ENCODE results near the gene ZSCAN30. TPM values are rescaled to one million over a fixed set of nuclear protein-coding genes. Genes with fewer than 3 reads are reported as not detected.

Gene ZSCAN30
- polyA plus RNA-seq, 1 donor from 2014 or later, result 30.6 TPM

DNA sequence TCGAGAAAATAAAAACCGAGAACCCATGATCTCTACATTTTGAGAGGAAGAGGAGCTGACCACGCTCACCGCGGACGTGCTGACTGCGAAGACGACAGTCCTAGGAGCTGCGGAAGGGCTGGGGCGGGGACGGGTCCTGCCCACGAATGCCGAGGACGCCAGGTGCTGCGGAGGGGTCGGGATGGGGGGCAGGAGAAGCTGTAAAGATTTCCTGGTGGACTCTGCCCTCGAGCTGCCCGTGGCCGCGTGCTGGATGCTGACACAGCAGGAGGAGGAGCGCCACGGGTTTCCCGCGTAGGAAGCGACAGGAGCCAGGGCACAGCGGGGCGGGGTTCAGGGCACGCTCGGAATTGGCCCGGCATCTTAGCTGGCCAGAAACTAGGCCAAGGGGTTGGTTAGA lies 22.2 kb downstream of the ZSCAN30 start:
- no peak overlapping the region for H3K27ac ChIP-seq (ENCODE audit: low read length)
- H3K4me3 ChIP-seq (ENCODE audit: low read length), result no peak overlapping the region
- H4K20me1 ChIP-seq (ENCODE audit: insufficient read depth), result no peaks in the 10 kb centered on the region
- H3K9me2 ChIP-seq (ENCODE audit: insufficient read depth, low read length), result no peaks in the 10 kb centered on the region
- H3K4me2 ChIP-seq (ENCODE audit: low read length), result no peak overlapping the region
- H3K79me2 ChIP-seq (replicated peaks; ENCODE audit: insufficient read depth, low read length), result no peaks in the 10 kb centered on the region
- H3K9me3 ChIP-seq (ENCODE audit: low read length), result peaks cover 5% of the 10 kb centered on the region
- TF ChIP-seq POLR2AphosphoS5 (IDR thresholded peaks at IDR 0.05) (no peak), MXI1 (conservative IDR thresholded peaks at IDR 0.05; ENCODE audit: poor library complexity, severe bottlenecking) (no peak), RAD21 (conservative IDR thresholded peaks at IDR 0.05) (no peak), EZH2 (IDR thresholded peaks at IDR 0.05; ENCODE audit: borderline replicate concordance, insufficient read depth, low read length, poor library complexity, severe bottlenecking) (no peak), SMC3 (conservative IDR thresholded peaks at IDR 0.05; ENCODE audit: poor library complexity) (no peak), TAF1 (IDR thresholded peaks at IDR 0.05; ENCODE audit: low read depth) (no peak), EP300 (conservative IDR thresholded peaks at IDR 0.05; ENCODE audit: poor library complexity, severe bottlenecking) (no peak)
- TF ChIP-seq, protein P1, sequence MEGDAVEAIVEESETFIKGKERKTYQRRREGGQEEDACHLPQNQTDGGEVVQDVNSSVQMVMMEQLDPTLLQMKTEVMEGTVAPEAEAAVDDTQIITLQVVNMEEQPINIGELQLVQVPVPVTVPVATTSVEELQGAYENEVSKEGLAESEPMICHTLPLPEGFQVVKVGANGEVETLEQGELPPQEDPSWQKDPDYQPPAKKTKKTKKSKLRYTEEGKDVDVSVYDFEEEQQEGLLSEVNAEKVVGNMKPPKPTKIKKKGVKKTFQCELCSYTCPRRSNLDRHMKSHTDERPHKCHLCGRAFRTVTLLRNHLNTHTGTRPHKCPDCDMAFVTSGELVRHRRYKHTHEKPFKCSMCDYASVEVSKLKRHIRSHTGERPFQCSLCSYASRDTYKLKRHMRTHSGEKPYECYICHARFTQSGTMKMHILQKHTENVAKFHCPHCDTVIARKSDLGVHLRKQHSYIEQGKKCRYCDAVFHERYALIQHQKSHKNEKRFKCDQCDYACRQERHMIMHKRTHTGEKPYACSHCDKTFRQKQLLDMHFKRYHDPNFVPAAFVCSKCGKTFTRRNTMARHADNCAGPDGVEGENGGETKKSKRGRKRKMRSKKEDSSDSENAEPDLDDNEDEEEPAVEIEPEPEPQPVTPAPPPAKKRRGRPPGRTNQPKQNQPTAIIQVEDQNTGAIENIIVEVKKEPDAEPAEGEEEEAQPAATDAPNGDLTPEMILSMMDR (IDR thresholded peaks at IDR 0.05; ENCODE audit: poor library complexity, severe bottlenecking), result no peak
- TF ChIP-seq, protein P2, sequence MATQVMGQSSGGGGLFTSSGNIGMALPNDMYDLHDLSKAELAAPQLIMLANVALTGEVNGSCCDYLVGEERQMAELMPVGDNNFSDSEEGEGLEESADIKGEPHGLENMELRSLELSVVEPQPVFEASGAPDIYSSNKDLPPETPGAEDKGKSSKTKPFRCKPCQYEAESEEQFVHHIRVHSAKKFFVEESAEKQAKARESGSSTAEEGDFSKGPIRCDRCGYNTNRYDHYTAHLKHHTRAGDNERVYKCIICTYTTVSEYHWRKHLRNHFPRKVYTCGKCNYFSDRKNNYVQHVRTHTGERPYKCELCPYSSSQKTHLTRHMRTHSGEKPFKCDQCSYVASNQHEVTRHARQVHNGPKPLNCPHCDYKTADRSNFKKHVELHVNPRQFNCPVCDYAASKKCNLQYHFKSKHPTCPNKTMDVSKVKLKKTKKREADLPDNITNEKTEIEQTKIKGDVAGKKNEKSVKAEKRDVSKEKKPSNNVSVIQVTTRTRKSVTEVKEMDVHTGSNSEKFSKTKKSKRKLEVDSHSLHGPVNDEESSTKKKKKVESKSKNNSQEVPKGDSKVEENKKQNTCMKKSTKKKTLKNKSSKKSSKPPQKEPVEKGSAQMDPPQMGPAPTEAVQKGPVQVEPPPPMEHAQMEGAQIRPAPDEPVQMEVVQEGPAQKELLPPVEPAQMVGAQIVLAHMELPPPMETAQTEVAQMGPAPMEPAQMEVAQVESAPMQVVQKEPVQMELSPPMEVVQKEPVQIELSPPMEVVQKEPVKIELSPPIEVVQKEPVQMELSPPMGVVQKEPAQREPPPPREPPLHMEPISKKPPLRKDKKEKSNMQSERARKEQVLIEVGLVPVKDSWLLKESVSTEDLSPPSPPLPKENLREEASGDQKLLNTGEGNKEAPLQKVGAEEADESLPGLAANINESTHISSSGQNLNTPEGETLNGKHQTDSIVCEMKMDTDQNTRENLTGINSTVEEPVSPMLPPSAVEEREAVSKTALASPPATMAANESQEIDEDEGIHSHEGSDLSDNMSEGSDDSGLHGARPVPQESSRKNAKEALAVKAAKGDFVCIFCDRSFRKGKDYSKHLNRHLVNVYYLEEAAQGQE (IDR thresholded peaks at IDR 0.05; ENCODE audit: borderline replicate concordance), result no peak
- no peak overlapping the region for H3K9ac ChIP-seq (ENCODE audit: low read length)
- no peaks in the 10 kb centered on the region for H3F3A ChIP-seq (ENCODE audit: insufficient read depth, low read length, poor library complexity, severe bottlenecking)
- H2AFZ ChIP-seq (ENCODE audit: low read depth, low read length), result no peak overlapping the region
- peaks cover 11% of the 10 kb centered on the region for H3K36me3 ChIP-seq (ENCODE audit: insufficient read depth, low read length)
- no peaks in the 10 kb centered on the region for H3K27me3 ChIP-seq (ENCODE audit: insufficient read depth, low read depth, low read length)

DNA sequence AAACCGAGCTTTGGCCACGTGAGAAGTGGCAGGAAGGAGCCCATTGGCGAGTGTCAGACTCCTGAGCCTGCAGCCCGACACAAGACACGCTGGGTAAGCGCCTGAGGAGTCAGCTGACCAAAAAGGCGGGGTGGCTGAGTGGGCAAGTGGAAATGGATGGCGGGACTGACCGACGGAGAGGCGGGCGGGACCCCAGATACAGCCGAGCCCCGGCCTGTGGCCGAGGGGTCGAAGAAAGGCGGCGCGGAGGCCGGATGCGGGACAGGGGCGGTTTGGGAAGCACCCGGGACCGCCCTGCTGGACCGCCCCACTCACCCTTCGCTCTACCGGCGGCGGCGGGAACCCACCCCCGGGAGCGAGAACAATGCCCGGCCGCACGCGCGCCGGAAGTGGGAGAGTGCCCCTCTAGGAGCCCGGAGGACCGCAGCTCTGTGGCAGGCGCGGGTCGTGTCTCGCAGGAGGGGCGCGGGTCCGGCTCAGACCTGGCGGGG lies 22.8 kb downstream of the ZSCAN30 start:
- TF ChIP-seq, protein P2 (IDR thresholded peaks at IDR 0.05; ENCODE audit: borderline replicate concordance), result no peak
- TF ChIP-seq, protein P1 (IDR thresholded peaks at IDR 0.05; ENCODE audit: poor library complexity, severe bottlenecking), result no peak
- TF ChIP-seq MXI1 (conservative IDR thresholded peaks at IDR 0.05; ENCODE audit: poor library complexity, severe bottlenecking), result no peak
- no peak for TF ChIP-seq POLR2AphosphoS5 (IDR thresholded peaks at IDR 0.05)
- no peak for TF ChIP-seq TAF1 (IDR thresholded peaks at IDR 0.05; ENCODE audit: low read depth)
- no peak for TF ChIP-seq EP300 (conservative IDR thresholded peaks at IDR 0.05; ENCODE audit: poor library complexity, severe bottlenecking)
- TF ChIP-seq EZH2 (IDR thresholded peaks at IDR 0.05; ENCODE audit: borderline replicate concordance, insufficient read depth, low read length, poor library complexity, severe bottlenecking), result no peak
- TF ChIP-seq RAD21 (conservative IDR thresholded peaks at IDR 0.05), result no peak
- TF ChIP-seq SMC3 (conservative IDR thresholded peaks at IDR 0.05; ENCODE audit: poor library complexity), result no peak
- Histone ChIP-seq H3K4me3 (ENCODE audit: low read length) (no peak overlapping the region), H4K20me1 (ENCODE audit: insufficient read depth) (no peaks in the 10 kb centered on the region), H3K27me3 (ENCODE audit: insufficient read depth, low read depth, low read length) (no peaks in the 10 kb centered on the region), H3K9me3 (ENCODE audit: low read length) (peaks cover 5% of the 10 kb centered on the region), H2AFZ (ENCODE audit: low read depth, low read length) (no peak overlapping the region), H3K79me2 (replicated peaks; ENCODE audit: insufficient read depth, low read length) (no peaks in the 10 kb centered on the region), H3F3A (ENCODE audit: insufficient read depth, low read length, poor library complexity, severe bottlenecking) (no peaks in the 10 kb centered on the region), H3K9ac (ENCODE audit: low read length) (no peak overlapping the region), H3K27ac (ENCODE audit: low read length) (no peak overlapping the region), H3K9me2 (ENCODE audit: insufficient read depth, low read length) (no peaks in the 10 kb centered on the region), H3K4me2 (ENCODE audit: low read length) (no peak overlapping the region), H3K36me3 (ENCODE audit: insufficient read depth, low read length) (peaks cover 11% of the 10 kb centered on the region)

Data from neural cell (in vitro differentiated cells).